ENCODE results near the gene PCDHB6.
"Not testable (repeated sequence)": the region's sequence is repeated elsewhere in the genome, so short reads cannot be mapped to it uniquely, and the experiment has no call there.

PCDHB6 gene

GRCh38 chr5:141201646-141202045 lies 51.8 kb downstream of the PCDHB6 start:
- not testable (repeated sequence) for DNase-seq (ENCODE audit: low read depth in 1 of 2, low spot score in 1 of 2)

All from activated CD4-positive, alpha-beta T cell treated with anti-CD3 and anti-CD28 coated beads, Interleukin-2, amount 50 U/mL, for 24 hours (primary cell).